Regular cardiac myocyte (primary cell): ENCODE measurements around the gene SPACA9. TPM values are rescaled to one million over a fixed set of nuclear protein-coding genes. Genes with fewer than 3 reads are reported as not detected.

Experiments
- total RNA-seq: library from RNA; depleted of rRNA; stranded (reverse); fragments of >200 nt; gene quantifications from 2 replicates; pipeline ENCODE4 v1.2.3, GENCODE V29; 2014

SPACA9 gene
- total RNA-seq = 2.8 and 3.5 TPM in 2 replicates

GRCh38 chr9:132878695-132879456 lies at the start of gene SPACA9:
Gene SPACA9 (plus strand): TSS chr9:132878898. CDS start chr9:132883948, 5,050 bp downstream.

DNA sequence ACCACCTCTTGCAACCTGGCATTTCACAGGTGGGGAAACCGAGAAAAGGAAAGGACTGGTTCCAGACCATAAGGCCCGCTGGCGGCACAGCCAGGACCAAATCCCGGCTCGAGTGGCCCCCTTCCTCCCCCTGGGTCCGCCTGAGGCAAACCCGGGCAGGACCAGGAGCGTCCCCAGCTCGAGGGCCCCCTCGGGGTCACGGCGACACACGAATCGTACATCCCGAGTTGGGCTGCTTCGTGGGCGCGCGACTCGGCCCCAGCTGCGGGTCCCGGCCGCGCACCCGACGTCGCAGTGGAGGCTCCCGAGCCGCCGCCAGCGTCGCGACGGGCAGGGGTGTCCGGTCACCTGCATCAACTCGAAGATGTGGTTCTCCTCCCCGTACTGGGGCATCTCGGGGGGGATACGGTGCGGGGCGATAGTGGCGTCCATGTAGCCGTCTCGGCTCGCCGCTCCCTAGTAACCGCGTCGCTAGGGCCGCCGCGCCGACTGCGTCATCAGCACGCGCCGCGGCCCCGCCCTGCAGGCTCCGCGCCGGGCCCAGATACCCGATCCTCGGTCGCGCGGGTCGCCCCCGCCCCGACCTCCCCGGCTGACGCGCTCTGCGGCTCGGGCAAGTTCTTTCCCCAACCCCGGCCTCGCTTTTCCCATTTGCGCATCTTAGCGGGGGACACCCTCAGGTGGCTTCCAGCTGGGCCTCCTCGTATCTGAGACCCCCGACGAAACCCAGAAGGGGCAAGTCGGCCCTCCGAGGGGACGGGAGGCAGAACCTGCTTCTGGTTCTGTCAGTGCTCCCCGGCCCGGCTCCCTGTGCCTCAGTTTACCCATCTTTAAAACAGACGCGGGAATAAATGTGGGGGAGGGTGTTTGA lies 639 bp upstream of the SPACA9 start, which contains the start of gene AK8:
TSS of gene AK8 (minus strand) at position 461 of the 871 bp plus-strand sequence. CDS start at position 432, 29 bp downstream.

Other genes with a start within 250 kb of the SPACA9 start
- 12.1 and 14.2 TPM in 2 replicates for gene DDX31, start 208.9 kb upstream of the SPACA9 start, total RNA-seq
- gene GTF3C4, start 208.4 kb upstream of the SPACA9 start, total RNA-seq = 9.0 and 12.5 TPM in 2 replicates
- gene AK8, start 614 bp upstream of the SPACA9 start, total RNA-seq = under 0.01 and 0.19 TPM in 2 replicates
- 26.5 and 34.1 TPM in 2 replicates for gene TSC1, start 65.7 kb downstream of the SPACA9 start, total RNA-seq
- gene GFI1B, start 99.8 kb downstream of the SPACA9 start, total RNA-seq = not detected in 2 replicates
- 31.3 and 38.2 TPM in 2 replicates for gene GTF3C5, start 152.1 kb downstream of the SPACA9 start, total RNA-seq
- under 0.01 and 0.28 TPM in 2 replicates for gene CEL, start 183.1 kb downstream of the SPACA9 start, total RNA-seq
- gene RALGDS, start 242.3 kb downstream of the SPACA9 start, total RNA-seq = 23.4 and 38.5 TPM in 2 replicates